Measurements from ENCODE around the gene HJURP.

DNA sequence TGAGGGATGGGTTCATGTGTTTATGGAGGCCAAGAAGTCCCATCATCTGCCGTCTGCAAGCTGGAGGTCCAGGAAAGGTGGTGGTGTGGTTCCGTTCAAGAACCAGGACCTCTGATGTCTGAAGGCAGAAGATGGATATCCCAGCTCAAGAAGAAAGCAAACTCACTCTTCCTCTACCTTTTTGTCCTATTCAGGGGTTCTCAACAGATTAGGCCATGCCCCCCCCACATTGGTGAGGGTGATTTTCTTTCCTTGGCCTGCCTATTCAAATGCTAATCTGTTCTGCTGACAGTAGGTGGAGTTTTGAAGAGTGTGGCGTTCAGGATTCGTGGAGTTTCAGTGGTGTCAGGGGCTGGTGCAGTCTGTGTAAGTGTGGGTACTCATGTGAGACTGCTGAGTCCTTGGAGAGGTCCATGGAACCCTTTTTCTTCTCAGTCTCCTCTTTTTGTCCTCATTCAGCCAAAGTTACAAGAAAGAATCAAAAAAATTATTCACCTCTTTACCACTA lies 8.0 kb upstream of the HJURP start:
- no peak for TF ChIP-seq SREBF2 (CRISPR knock-in tag; IDR thresholded peaks at IDR 0.05)
- TF ChIP-seq, protein P1, sequence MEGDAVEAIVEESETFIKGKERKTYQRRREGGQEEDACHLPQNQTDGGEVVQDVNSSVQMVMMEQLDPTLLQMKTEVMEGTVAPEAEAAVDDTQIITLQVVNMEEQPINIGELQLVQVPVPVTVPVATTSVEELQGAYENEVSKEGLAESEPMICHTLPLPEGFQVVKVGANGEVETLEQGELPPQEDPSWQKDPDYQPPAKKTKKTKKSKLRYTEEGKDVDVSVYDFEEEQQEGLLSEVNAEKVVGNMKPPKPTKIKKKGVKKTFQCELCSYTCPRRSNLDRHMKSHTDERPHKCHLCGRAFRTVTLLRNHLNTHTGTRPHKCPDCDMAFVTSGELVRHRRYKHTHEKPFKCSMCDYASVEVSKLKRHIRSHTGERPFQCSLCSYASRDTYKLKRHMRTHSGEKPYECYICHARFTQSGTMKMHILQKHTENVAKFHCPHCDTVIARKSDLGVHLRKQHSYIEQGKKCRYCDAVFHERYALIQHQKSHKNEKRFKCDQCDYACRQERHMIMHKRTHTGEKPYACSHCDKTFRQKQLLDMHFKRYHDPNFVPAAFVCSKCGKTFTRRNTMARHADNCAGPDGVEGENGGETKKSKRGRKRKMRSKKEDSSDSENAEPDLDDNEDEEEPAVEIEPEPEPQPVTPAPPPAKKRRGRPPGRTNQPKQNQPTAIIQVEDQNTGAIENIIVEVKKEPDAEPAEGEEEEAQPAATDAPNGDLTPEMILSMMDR (IDR thresholded peaks at IDR 0.05 in 2 of 3, conservative IDR thresholded peaks at IDR 0.05 in 1 of 3; ENCODE audit: insufficient read depth in 2 of 3, low read depth in 1 of 3, low read length in 3 of 3) = no peak

Measured in K562 (cell line).